H1 (cell line): ENCODE results near the gene GDF2. TPM values are rescaled to one million over a fixed set of nuclear protein-coding genes. Genes with fewer than 3 reads are reported as not detected.

Source experiments
- BRCA1 ChIP-seq: IDR thresholded peaks from 2 replicates; pipeline ENCODE4 v1.6.1; 2012; ENCODE audit warnings: low read depth, low read length, improper control_type of control experiment
- PHF8 ChIP-seq: fragments of 200-600 bp; sonication (generic); conservative IDR thresholded peaks from 2 replicates; pipeline ENCODE4 v1.7.1; 2012; ENCODE audit warnings: low read depth, mild to moderate bottlenecking, inconsistent platforms, low read length, moderate library complexity
- YY1 ChIP-seq: IDR thresholded peaks from 2 replicates; pipeline ENCODE4 v1.6.1; 2011; ENCODE audit warnings: low read depth, mild to moderate bottlenecking, low read length
- polyA plus RNA-seq, 7 experiments: library from polyadenylated mRNA; depleted of rRNA in 3 of 7; stranded (reverse) in 5 of 7; unstranded in 2 of 7; fragments of >200 nt in 5 of 7; fragments of 200-250 nt in 2 of 7; gene quantifications; 1 replicate in 5 of 7; 2 replicates in 1 of 7; 4 replicates in 1 of 7; pipeline versions ENCODE4 v1.2.1 to v1.2.3, GENCODE V29; 2011 to 2013; ENCODE audit warnings: missing spikeins in 2 of 7, mixed read lengths in 2 of 7
- total RNA-seq: library from RNA; stranded (reverse); fragmentation: NEBNext Ultra II Directional; extraction: Animal tissue kit (Norgen Biotek cat#: 25700); gene quantifications from 2 replicates; pipeline ENCODE4 v1.2.1, GENCODE V29; 2021

Gene GDF2
- total and polyA plus RNA-seq, 2 of the 8 experiments (the other 6 are each of a cell fraction or from before 2014, with no cell fraction given): not detected

GRCh38 chr10:47370878-47371277 lies 48.6 kb downstream of the GDF2 start (continued):
- TF ChIP-seq BRCA1 (no peak), PHF8 (no peak), YY1 (no peak)
